ENCODE data around the gene LPO. TPM values are rescaled to one million over a fixed set of nuclear protein-coding genes. Genes with fewer than 3 reads are reported as not detected.

LPO gene
- total and polyA plus RNA-seq, 10 of the 15 experiments (the other 5 are each of a cell fraction or from before 2014, with no cell fraction given) = 0.03 to 0.11 (median 0.06) TPM; not detected in 7

DNA sequence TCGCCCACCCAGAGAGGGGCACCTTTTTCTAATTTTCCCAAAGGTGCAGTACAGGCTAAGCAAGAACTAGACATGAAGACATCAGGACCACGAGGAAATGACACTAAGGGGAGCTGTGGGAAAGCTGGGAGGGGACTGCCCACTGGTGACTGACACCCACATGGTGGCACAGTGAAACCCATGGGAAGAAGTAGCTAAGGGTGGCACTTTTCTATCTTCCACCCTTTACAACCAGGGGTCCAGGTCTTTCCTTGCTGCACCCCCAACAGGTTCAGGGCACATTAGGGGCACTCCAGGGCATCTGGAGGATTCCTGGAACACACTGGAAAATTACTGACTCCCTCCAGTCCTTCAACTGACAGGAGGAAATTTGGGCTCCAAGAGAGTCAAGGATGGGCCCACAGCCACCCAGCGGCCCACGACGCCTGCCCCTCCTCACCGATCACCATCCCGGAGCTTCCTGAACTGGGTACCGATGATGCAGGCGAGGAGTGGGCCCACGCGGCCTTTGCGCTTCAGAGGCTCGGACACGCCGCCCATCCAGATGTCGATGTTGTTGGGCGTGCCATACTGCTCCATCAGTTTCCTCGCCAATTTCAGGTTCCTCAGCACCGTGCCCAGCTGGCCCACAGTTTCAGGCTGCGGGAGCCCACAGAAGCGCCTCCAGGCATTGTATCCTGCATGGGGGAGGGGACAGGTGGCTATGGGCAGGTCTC is 33.0 kb downstream of the LPO start (continued):
- TF ChIP-seq, protein P1, sequence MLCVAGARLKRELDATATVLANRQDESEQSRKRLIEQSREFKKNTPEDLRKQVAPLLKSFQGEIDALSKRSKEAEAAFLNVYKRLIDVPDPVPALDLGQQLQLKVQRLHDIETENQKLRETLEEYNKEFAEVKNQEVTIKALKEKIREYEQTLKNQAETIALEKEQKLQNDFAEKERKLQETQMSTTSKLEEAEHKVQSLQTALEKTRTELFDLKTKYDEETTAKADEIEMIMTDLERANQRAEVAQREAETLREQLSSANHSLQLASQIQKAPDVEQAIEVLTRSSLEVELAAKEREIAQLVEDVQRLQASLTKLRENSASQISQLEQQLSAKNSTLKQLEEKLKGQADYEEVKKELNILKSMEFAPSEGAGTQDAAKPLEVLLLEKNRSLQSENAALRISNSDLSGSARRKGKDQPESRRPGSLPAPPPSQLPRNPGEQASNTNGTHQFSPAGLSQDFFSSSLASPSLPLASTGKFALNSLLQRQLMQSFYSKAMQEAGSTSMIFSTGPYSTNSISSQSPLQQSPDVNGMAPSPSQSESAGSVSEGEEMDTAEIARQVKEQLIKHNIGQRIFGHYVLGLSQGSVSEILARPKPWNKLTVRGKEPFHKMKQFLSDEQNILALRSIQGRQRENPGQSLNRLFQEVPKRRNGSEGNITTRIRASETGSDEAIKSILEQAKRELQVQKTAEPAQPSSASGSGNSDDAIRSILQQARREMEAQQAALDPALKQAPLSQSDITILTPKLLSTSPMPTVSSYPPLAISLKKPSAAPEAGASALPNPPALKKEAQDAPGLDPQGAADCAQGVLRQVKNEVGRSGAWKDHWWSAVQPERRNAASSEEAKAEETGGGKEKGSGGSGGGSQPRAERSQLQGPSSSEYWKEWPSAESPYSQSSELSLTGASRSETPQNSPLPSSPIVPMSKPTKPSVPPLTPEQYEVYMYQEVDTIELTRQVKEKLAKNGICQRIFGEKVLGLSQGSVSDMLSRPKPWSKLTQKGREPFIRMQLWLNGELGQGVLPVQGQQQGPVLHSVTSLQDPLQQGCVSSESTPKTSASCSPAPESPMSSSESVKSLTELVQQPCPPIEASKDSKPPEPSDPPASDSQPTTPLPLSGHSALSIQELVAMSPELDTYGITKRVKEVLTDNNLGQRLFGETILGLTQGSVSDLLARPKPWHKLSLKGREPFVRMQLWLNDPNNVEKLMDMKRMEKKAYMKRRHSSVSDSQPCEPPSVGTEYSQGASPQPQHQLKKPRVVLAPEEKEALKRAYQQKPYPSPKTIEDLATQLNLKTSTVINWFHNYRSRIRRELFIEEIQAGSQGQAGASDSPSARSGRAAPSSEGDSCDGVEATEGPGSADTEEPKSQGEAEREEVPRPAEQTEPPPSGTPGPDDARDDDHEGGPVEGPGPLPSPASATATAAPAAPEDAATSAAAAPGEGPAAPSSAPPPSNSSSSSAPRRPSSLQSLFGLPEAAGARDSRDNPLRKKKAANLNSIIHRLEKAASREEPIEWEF (IDR thresholded peaks at IDR 0.05; ENCODE audit: insufficient replicate concordance, low read depth, low read length) = no peak
- TF ChIP-seq, protein P2, sequence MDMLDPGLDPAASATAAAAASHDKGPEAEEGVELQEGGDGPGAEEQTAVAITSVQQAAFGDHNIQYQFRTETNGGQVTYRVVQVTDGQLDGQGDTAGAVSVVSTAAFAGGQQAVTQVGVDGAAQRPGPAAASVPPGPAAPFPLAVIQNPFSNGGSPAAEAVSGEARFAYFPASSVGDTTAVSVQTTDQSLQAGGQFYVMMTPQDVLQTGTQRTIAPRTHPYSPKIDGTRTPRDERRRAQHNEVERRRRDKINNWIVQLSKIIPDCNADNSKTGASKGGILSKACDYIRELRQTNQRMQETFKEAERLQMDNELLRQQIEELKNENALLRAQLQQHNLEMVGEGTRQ (IDR thresholded peaks at IDR 0.05; ENCODE audit: borderline replicate concordance, low read depth, low read length) = no peak
- TF ChIP-seq, protein P3, sequence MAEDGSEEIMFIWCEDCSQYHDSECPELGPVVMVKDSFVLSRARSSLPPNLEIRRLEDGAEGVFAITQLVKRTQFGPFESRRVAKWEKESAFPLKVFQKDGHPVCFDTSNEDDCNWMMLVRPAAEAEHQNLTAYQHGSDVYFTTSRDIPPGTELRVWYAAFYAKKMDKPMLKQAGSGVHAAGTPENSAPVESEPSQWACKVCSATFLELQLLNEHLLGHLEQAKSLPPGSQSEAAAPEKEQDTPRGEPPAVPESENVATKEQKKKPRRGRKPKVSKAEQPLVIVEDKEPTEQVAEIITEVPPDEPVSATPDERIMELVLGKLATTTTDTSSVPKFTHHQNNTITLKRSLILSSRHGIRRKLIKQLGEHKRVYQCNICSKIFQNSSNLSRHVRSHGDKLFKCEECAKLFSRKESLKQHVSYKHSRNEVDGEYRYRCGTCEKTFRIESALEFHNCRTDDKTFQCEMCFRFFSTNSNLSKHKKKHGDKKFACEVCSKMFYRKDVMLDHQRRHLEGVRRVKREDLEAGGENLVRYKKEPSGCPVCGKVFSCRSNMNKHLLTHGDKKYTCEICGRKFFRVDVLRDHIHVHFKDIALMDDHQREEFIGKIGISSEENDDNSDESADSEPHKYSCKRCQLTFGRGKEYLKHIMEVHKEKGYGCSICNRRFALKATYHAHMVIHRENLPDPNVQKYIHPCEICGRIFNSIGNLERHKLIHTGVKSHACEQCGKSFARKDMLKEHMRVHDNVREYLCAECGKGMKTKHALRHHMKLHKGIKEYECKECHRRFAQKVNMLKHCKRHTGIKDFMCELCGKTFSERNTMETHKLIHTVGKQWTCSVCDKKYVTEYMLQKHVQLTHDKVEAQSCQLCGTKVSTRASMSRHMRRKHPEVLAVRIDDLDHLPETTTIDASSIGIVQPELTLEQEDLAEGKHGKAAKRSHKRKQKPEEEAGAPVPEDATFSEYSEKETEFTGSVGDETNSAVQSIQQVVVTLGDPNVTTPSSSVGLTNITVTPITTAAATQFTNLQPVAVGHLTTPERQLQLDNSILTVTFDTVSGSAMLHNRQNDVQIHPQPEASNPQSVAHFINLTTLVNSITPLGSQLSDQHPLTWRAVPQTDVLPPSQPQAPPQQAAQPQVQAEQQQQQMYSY (CRISPR knock-in tag; IDR thresholded peaks at IDR 0.05) = no peak
- no peak for TF ChIP-seq PAX5 (IDR thresholded peaks at IDR 0.05; ENCODE audit: borderline replicate concordance, low read depth, low read length)
- no peak for TF ChIP-seq FOXM1 (IDR thresholded peaks at IDR 0.05; ENCODE audit: low read depth, low read length)
- TF ChIP-seq MXI1 (IDR thresholded peaks at IDR 0.05; ENCODE audit: low read depth, low read length) = no peak
- no peak for TF ChIP-seq SIX5 (IDR thresholded peaks at IDR 0.05; ENCODE audit: low read depth, low read length, severe bottlenecking)
- TF ChIP-seq, protein P4, sequence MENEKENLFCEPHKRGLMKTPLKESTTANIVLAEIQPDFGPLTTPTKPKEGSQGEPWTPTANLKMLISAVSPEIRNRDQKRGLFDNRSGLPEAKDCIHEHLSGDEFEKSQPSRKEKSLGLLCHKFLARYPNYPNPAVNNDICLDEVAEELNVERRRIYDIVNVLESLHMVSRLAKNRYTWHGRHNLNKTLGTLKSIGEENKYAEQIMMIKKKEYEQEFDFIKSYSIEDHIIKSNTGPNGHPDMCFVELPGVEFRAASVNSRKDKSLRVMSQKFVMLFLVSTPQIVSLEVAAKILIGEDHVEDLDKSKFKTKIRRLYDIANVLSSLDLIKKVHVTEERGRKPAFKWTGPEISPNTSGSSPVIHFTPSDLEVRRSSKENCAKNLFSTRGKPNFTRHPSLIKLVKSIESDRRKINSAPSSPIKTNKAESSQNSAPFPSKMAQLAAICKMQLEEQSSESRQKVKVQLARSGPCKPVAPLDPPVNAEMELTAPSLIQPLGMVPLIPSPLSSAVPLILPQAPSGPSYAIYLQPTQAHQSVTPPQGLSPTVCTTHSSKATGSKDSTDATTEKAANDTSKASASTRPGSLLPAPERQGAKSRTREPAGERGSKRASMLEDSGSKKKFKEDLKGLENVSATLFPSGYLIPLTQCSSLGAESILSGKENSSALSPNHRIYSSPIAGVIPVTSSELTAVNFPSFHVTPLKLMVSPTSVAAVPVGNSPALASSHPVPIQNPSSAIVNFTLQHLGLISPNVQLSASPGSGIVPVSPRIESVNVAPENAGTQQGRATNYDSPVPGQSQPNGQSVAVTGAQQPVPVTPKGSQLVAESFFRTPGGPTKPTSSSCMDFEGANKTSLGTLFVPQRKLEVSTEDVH (IDR thresholded peaks at IDR 0.05; ENCODE audit: low read depth, partially characterized antibody) = no peak
- no peak for TF ChIP-seq HDAC6 (IDR thresholded peaks at IDR 0.05; ENCODE audit: unreplicated experiment)

All from GM12878 (cell line).